Activated CD4-positive, alpha-beta T cell treated with anti-CD3 and anti-CD28 coated beads for 1 hour (primary cell): ENCODE data around the gene TUBB1.
A peak's percentile ranks its signal among the peaks of the same experiment; 100 is the strongest.
"Not testable (repeated sequence)": the region's sequence is repeated elsewhere in the genome, so short reads cannot be mapped to it uniquely, and the experiment has no call there.

Experiments used
- DNase-seq: peaks from one replicate; pipeline ENCODE4 v3.0.0-alpha.2; 2020

TUBB1 gene

DNA sequence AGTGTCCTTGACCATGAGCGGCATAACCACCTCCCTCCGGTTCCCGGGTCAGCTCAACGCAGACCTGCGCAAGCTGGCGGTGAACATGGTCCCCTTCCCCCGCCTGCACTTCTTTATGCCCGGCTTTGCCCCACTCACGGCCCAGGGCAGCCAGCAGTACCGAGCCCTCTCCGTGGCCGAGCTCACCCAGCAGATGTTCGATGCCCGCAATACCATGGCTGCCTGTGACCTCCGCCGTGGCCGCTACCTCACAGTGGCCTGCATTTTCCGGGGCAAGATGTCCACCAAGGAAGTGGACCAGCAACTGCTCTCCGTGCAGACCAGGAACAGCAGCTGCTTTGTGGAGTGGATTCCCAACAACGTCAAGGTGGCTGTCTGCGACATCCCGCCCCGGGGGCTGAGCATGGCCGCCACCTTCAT lies 4.9 kb downstream of the TUBB1 start:
- DNase-seq, result no peak

DNA sequence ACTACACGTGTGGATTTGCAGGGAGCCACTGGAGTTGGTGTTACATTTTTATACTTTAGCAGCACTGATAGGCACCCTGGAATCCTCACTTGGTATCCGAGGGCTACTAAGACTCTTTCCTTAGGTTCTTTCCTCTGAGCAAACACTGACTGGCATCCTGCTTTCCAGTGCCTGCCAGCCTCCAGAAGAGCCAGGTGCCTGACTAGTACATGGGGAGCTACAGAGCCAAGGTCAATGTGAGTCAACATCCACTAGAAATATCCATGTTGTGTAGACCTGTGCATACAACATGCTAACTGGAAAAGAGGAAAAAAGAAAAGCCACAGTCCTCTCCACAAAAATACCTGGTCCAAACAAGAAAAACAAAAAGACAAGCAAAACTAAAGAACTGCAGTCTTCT lies 5.9 kb downstream of the TUBB1 start:
- no peak for DNase-seq

DNA sequence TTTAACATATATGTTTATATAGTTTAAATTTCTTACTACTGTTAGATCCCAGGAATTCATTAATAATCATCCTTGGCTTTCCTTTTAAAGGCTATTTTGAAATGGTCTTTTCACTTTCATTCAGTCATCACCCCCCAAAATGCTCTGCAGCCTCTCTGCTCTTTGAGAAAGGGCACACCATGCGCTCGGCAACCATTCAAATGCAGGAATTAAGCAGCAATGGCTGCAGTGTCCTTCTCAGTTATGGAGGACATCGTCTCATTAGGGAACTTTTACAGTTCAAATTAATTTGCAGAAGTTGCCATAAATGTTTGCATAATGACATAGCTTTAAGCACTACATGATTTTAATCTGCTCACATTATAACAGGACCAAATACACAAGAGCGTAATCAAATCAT lies 6.3 kb downstream of the TUBB1 start:
- no peak for DNase-seq

DNA sequence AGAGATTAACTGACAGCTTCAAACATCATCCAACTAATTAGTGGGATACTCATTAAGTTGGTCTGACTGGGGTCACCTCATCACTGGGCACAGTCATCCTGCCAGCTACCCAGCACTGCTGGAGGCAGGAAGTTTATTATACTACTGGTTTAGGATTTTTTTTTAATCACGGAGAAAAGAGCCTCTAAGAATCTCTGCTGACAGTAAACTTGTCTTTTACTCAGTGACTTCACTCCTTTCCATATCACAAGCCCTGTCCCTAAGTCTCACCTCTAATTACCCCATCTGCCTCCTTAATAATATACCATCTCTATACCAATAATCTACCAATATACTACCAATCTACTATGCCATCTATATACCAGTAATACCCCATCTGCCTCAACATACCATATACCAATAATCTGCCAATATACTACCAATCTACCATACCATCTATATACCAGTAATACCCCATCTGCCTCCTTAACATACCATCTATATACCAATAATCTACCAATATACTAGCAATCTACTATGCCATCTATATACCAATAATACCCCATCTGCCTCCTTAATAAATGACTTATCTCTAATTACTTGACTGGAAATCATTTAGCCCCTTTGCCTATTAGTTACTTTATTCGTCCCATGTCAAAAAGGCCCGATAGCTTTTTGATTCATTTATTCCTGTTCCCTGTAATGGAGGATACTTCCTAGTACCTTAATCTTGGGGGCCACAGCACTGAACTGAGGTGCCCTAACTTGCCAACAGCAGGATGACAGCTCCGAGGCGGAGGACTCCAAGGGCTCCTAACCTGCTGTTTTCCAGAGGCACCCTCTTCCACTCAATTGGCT lies 7.9 kb downstream of the TUBB1 start:
- no peak for DNase-seq

DNA sequence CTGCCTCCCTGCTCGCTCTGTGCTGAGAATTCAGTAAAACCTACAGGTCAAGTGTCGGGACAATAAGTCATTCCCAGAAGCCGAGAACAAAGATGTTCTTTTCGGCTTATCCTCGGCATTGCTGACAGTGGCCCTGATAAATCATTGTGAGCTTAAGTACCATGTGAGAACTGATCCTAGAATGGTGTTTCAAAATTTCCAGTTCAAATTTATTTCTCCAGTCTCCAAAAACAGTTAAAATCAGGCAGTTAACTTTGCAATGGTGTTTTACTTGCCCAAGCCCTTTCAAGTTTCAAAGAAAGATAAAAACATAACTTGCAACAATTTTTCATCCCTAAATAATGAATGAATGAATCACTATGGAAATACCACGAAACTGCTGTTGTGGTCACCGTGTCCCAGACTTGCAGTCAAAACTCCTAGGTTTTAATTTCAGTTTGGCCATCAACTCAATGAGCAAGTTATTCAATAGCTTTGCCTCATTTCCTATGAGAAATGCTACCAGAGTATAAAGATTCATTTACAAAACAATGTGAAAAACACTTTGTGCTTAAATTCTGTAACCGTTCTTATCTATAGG lies 8.6 kb downstream of the TUBB1 start:
- no peak for DNase-seq

DNA sequence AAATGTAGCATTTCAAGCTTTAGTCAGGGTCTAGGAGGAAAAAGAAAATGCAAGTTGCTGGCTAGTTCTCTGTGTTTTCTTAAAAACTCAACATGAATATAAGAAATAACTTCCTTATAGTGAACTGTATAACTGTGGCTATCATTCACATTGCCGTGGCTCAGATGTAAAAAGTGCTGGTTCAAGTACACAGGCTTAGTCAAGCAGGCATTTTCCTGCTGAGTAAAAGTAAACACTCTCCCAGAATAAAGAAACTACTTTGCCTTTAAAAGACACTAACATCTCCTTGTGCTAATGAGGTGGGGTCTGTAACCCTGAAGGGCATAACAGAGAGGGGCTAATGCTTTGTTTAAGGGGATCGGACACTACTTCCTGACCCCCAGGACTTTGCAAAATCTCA lies 9.6 kb downstream of the TUBB1 start:
- no peak for DNase-seq

DNA sequence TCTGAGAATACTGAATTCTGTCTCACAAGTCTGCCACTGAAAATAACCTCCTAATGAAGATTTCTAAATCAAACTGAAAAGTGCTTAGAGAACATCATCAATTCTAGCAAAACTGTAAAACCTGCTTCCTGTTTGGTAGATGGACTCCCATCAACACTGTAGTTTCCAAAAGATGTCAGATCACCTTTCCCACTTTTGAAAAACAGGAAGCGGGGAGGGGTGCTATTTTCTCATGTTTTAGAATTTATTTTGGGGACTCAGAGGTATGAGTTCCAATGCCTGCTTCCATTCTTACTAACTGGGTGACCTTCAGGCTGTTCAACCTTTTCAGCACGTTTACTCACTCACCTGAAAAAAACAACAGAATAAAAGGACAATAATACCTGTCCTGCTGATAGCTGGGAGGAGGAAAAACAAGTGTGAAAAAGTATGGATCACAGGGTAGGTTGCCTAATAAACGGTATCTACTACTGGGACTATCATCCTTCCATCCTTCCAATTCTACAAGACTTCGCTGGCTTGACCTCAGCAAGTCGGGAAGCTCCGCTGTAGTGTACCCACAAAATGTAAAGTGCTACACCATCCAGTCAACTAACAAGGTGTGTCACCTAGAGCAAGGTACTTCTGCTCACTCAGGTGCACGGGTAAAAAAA lies 11.8 kb downstream of the TUBB1 start:
- DNase-seq, result no peak

DNA sequence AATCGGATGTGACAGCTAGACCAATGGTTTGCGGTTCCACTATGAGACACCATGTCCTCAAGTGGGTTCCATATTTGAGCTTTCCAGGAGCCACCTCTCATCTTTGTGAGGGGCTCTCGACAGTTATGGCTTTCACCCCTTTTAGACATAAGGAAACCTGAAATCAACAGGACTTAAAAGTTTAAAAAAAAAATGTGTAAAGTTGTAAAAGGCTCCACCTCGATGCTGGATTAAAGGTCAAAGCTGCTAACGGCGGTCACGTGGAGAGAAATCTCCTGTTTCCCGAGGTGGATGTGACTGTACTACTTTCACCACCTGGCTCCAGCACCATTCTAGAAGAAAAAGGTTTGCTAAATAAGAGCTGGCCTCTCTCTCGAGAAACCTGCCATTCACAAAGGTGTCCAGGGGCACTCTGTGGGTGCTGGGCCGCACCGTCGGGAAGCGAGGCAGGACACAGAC lies 12.4 kb downstream of the TUBB1 start:
- no peak for DNase-seq

DNA sequence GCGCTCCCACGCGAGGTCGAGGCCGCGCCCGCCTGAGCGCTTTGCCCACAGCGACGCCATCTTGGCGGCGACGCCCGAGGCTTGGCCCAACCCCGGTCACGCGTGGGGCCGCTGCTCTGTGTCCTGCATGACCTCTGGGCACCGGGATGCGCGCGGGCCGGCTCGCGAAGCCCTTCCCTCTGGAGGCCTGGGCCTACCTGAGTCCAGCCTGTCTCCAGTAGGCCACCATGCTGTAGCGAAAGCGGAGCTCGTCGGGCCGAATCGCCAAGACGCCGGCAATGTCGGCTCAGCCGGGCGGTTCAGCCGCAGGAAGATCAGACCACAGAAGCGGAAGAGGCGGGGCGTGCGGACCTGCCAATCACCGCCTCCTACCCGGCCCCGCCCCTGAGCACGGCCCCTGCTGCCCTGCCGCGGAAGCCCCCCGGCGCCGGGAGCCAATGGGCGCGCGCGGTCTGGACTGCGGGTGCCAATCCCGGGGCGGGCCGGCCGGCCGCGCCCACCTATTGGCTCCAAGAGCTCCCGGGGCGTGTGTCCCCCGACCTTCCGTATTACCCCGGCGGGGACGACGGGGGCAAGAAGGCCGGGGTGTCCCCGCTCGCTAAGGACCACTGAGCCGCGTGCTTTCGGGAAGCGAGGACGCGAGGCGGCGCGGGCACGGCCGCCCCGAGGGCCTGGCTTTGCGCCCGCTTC lies 12.9 kb downstream of the TUBB1 start, which contains the start of gene ATP5F1E:
TSS of gene ATP5F1E (minus strand) at position 313 of the 690 bp plus-strand sequence. CDS start at position 229, 84 bp downstream.
- DNase-seq, result peak; percentile 94

DNA sequence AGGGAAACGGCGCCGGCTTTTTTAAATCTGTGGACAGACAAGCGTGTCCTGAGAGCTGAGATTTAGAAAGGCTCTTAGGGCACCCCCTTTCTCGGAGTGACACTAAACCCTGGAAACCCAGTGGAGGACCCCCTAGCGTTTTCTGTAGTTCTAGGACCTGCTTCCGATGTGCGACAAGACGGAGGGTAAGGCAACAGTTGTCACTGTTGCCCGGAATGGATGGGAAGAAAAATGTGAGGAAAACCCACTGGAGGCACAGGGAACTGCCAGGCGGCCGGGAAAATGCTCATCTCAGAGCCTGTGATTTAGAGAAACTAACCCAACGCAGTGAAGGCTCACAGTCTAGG lies 13.5 kb downstream of the TUBB1 start:
- no peak for DNase-seq

DNA sequence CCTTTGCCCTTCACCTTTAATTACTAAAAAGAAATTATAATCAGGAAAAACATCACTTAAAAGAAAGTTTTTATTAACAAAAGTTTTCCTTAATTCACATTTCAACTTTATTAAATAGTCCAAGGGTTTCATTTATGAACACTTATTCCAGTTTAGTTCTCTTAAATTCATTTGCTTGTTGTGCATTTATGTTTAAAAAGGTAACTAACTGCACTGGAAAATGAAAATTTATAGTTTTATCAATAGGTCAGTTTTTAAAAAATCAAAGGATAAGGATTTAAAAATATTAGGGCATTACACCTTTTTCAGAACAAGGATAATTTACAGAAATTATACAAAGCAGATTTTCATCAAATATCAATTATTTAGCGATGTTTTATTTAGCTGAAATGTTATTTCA lies 13.9 kb downstream of the TUBB1 start:
- DNase-seq, result no peak

DNA sequence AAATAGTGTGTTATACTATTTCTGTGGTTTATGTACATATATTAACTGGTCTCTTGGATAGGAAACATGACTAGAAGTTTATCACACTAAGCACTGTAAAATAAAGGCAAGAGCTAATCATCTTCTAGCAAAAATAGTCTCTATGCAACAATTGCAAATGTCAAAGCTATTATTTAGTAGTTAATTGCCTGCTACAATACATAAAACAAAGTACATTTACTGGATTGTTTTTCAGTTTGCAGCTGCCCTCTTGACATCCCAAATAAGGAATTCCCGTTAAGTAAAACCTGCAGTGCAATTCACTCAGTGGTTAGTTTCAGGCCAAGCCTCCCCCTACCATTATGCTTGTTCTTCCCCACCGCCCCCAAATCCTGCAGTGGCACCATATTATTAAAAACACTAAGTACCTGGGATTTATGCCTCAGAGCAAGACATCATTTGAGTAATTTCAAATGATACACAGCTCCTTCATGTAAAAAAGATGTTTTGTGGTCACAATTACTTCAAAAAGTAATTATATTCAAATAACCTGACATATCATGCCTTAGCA lies 14.5 kb downstream of the TUBB1 start:
- DNase-seq, result no peak

DNA sequence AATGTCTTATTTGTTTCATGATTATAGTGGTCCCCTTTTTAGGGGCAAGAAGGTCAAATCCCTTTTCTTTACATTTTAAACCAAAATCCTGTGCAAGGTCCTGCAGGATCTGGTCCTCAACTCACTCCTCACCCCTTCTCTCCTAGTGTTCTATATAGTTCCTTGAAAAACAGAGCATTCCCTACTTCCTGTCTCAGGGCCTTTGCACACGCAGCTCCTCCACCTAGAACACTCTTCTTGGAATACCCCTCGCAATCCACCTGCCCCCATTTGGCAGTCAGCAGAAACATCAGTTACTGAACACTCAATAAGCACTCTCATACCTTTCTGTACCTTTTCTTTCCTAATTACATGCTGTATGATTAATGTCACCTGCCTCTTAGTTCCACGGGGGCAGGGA lies 16.2 kb downstream of the TUBB1 start:
- no peak for DNase-seq

DNA sequence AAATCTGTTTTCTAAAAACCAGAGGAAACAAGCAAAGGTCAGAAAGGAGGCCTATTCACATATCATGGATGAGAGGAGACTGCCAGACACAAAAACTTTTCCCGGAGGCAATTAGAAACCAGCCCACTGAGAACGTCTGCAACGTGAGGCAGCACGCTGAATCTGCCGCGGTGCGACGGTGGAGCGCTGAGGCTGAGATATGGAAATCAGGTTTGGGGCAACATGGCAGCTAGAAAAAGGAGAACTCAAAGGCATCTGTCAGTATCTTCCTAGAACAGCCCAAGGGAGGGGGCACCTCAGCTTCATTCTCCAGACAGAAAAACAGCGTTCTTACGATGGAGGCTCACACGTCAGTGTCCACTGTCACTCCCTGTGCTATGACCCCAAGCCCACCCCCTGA lies 18.2 kb downstream of the TUBB1 start:
- DNase-seq, result no peak

DNA sequence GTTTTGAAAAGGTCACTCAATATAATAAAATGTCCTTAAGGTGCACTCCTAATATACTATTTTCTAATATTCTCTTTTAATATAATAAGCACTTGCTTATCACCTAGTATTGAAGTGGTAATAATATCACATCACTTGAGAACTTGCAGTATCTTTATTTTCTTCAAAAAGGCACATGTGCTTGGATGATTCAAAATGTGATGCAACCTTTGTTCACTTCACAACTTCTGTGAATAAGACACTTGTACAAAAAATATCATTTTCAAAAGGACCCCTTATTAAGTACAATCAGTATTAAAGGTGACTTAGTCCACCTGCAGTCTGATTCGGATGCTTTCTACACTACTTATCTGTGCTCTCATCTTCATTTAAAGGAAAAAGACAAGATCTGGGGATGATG lies 20.0 kb downstream of the TUBB1 start:
- no peak for DNase-seq

DNA sequence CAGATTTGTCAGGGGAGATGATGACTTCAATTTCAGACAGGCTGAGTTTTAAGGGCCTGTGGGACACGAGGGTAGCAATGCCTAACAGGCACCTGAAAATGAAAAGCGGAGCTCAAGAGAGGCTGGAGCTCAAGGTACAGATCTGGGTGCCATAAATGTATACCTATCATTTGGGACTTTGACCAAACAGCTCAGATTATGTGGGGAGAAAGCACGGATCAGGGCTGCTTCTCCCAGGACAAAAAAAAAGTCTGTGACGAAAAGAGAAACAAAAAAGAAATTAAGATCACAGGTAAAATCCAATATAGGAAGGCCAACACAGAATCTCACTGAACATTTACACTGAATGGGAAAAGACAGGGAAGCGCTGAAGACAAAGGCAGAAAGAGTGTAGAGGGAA lies 21.4 kb downstream of the TUBB1 start:
- no peak for DNase-seq

DNA sequence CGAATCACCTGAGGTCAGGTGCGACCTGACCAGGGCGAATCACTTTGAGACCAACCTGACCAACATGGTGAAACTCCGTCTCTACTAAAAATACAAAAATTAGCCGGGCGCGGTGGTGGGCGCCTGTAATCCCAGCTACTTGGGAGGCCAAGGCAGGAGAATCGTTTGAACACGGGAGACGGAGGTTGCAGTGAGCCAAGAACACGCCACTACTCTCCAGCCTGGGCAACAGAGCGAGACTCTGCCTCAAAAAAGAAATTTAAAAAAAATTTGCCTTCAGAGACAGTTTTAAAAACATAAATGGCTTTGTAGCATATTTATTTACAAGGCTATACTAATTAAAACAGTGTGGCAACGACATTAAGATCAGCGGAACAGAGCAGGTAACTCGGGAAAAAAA lies 22.3 kb downstream of the TUBB1 start:
- DNase-seq, result not testable (repeated sequence)

DNA sequence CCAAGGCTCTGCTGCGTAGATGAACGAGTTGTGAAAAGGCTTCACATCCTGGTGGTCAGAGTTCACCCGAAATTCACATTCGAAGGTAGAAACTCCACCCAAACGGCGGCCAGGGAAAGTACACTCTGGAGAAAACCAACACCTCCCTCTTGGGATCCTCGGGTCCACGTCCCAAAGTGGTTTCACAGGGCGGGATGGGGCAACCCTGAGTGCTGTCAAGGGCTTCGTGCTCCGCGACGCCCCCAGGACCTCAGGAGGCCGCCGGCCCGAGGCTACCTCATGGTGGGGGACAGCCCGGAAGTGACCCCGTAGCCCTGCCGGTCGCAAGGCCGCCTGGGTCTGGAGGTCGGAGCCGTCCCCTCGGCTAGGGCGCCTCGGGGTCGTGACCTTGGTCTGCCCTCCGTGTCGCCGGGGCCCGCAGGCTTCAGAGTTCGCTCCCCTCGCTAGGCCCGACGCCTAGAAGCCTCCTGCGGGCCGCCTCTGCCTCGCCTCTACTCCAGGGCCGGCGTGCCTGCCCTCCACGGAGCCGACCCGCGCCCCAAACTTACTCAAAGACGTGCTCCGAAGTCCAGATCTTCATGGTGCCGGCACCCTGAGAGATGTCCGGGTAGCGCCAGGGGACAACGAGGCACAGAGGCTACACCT lies 23.0 kb downstream of the TUBB1 start, which contains the start of gene PRELID3B:
TSS of gene PRELID3B (minus strand) at position 636 of the 645 bp plus-strand sequence. CDS start at position 580, 56 bp downstream.
- DNase-seq, result peak; percentile 17

DNA sequence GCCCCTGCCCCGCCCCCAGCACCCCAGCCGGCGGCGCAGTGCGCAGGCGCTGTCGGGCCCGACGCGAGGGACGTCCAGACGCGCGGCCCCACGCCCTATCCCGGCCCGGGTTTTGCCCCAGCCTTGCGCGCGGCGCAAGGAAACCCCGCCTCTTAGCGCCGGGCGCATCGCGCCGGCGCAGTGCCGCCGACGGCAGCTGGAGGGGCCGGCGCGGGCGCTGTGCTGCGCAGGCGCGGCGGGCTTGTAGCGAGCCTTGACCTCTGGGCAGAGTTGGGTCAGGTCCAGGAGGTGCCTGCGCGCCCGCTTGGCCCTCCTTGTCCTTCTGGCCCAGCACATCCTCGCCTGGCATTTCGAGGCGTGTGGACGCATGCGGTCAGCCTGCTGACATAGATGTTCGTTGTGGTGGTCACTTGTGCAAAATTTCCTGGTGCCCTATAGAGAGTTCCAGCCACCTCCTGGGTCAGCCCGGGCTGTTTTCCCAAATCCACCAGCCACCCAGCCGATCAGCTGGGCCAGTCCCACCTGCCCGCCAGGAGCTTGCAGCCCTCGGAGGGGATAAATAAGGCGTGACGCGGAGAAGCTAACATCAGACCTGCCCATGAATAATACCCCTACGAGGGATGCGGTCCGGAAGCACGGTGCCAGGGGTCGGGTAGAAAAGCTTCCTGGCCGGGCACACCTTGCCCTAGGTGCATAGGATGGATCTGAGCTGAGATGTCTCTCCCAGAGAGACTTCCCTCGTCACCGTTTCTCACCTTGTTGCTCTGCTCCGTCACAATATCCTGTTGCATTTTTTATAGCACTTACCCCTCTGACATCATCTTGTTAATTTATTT lies 23.8 kb downstream of the TUBB1 start:
- peak; percentile 92 for DNase-seq

DNA sequence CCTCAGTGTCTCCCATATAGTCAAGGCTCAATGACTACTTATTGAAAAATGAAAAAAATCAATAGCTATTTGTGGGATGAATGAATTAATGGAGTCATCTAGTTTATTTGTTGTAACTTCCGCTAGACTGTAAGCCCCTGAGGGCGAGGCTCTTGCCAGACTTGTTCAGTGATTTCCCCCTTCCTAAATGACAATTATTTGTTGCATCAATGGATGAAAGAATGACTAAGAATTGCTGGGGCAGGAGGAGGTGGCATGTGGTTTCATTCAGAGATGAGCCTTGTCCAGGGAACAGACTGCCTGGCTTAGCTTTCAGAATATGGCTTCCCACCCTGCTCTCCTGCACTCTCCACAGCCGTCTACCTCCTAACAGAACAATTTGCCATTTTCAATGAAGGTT lies 24.5 kb downstream of the TUBB1 start:
- no peak for DNase-seq

DNA sequence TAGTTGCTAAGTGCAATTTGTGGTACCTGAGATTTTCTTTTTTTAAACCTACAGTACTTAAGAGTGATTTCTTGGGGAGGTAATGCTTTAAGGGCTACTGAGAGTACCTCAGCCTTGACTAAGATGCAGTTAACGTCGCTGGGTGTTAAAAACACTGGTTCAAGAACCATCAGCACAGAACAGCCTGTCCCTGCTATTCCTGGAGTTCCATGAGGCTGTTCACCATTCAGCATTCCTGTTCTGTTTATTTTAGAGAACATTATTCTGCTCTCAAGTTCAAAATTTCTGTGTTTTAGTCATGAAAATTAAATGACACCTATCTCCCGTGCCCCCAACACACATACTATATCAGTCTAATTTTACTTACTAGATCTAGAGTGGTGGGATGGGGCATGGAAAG lies 25.1 kb downstream of the TUBB1 start:
- no peak for DNase-seq

DNA sequence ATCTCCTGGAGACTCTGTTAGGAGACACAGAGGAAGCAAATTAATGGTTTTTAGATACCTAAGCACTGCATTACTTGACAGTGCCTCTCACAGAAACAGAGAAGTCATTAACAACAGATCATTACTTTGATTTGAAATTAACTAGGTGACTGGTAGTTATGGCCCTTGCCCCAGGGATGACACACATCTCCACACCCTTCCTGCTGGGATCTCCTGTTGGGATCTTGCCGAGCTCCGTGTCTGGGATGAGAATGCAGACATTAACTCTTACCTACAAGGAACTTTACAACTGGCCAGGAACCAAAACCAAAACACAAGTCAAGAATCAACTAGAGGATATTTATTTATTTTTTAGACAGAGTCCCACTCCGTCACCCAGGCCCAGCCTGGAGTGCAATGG lies 25.6 kb downstream of the TUBB1 start:
- DNase-seq, result no peak
